OCI-LY7 (cell line): ENCODE measurements around the gene TMEM250. TPM values are rescaled to one million over a fixed set of nuclear protein-coding genes. Genes with fewer than 3 reads are reported as not detected.
A peak's percentile ranks its signal among the peaks of the same experiment; 100 is the strongest.

Experiments used
- BruUV-seq: library from RNA; stranded (reverse); fragments of 400-500 nt; replicated peaks from 2 replicates; lab custom pipeline; 2021; lab: Mats Ljungman, UMichigan
- CTCF ChIA-PET: fragments of 300-600 bp; sonication (Branson Sonifier 250); formaldehyde crosslinking; loops from one replicate; lab custom pipeline; 2022; ENCODE audit warnings: antibody characterized with exemption; ENCODE audit not compliant: unreplicated experiment; lab: Charles Lee
- POLR2A ChIA-PET: fragments of 300-600 bp; sonication (Branson Sonifier 250); formaldehyde crosslinking; loops from one replicate; lab custom pipeline; 2022; ENCODE audit warnings: antibody characterized with exemption; lab: Charles Lee
- DNase-seq: peaks from one replicate; pipeline ENCODE4 v3.0.0-alpha.2; 2015; ENCODE audit warnings: low spot score
- H2AFZ ChIP-seq: fragments of 200-600 bp; sonication (generic), shearing (Covaris generic); 2 replicates; pipeline ENCODE4 v1.6.1; 2014; ENCODE audit warnings: mild to moderate bottlenecking, antibody characterized with exemption, low read length, moderate library complexity
- H3K27ac ChIP-seq: fragments of 200-600 bp; sonication (generic); 2 replicates; pipeline ENCODE4 v1.5.1; 2014; ENCODE audit warnings: mixed run types, low read depth, mild to moderate bottlenecking, moderate library complexity, low read length, inconsistent platforms; ENCODE audit not compliant: poor library complexity, severe bottlenecking
- H3K36me3 ChIP-seq: fragments of 200-600 bp; sonication (generic); 2 replicates; pipeline ENCODE4 v1.6.1; 2014; ENCODE audit warnings: mild to moderate bottlenecking, antibody characterized with exemption, low read length, moderate library complexity, mixed read lengths; ENCODE audit not compliant: insufficient read depth
- H3K4me1 ChIP-seq: fragments of 200-600 bp; sonication (generic); 2 replicates; pipeline ENCODE4 v1.5.1; 2014; ENCODE audit warnings: mild to moderate bottlenecking, low read length; ENCODE audit not compliant: insufficient read depth, poor library complexity, severe bottlenecking
- H3K4me2 ChIP-seq: fragments of 200-600 bp; sonication (generic); 2 replicates; pipeline ENCODE4 v1.6.1; 2014; ENCODE audit warnings: mild to moderate bottlenecking, low read length
- H3K4me3 ChIP-seq: fragments of 200-600 bp; sonication (generic); 2 replicates; pipeline ENCODE4 v1.5.1; 2014; ENCODE audit warnings: mild to moderate bottlenecking, low read depth, low read length; ENCODE audit not compliant: poor library complexity, severe bottlenecking
- H3K79me2 ChIP-seq: fragments of 200-600 bp; sonication (generic); 2 replicates; pipeline ENCODE4 v1.6.1; 2016; ENCODE audit warnings: low read depth, mild to moderate bottlenecking, low read length, moderate library complexity, mixed read lengths; ENCODE audit not compliant: insufficient read depth
- H3K9me2 ChIP-seq: fragments of 200-600 bp; sonication (generic); 2 replicates; pipeline ENCODE4 v1.6.1; 2016; ENCODE audit warnings: mild to moderate bottlenecking, low read length, mixed read lengths; ENCODE audit not compliant: insufficient read depth
- H3K9me3 ChIP-seq: fragments of 200-600 bp; sonication (generic); 2 replicates; pipeline ENCODE4 v1.6.1; 2014; ENCODE audit warnings: mild to moderate bottlenecking, mixed run types, low read length, mixed read lengths
- H4K20me1 ChIP-seq: fragments of 200-600 bp; sonication (generic); 2 replicates; pipeline ENCODE4 v1.6.1; 2014; ENCODE audit warnings: mild to moderate bottlenecking, antibody characterized with exemption, low read length, moderate library complexity, mixed read lengths; ENCODE audit not compliant: insufficient read depth
- EZH2phosphoT487 ChIP-seq: fragments of 200-600 bp; sonication (generic); IDR thresholded peaks from 2 replicates; pipeline ENCODE4 v1.6.1; 2018; ENCODE audit warnings: low read depth, borderline replicate concordance, mild to moderate bottlenecking, mixed run types, antibody characterized with exemption, low read length, moderate library complexity, mixed read lengths
- intact Hi-C: fragments of 100-400 bp; cut with micrococcal nuclease; formaldehyde crosslinking; loops from one replicate; pipeline ENCODE4 v1.10.0; 2022; ENCODE audit not compliant: unreplicated experiment
- total RNA-seq, 2 experiments: library from RNA; depleted of rRNA in 1 of 2; stranded (reverse); fragments of >200 nt in 1 of 2; shearing (Covaris generic) in 1 of 2; gene quantifications; 2 replicates each; pipeline ENCODE4 v1.2.3, GENCODE V29; 2014 to 2022
- TF ChIP-seq, protein P1 (sequence below): fragments of 200-600 bp; sonication (generic); conservative IDR thresholded peaks from 2 replicates; pipeline ENCODE4 v1.5.1; 2014; ENCODE audit warnings: mild to moderate bottlenecking, antibody characterized with exemption, low read length, moderate library complexity, mixed read lengths

The TMEM250 gene
- total RNA-seq, 2 experiments from 2014 or later, result 51.0 to 53.8 TPM

GRCh38 chr9:136120438-136120844 is 1.8 kb upstream of the TMEM250 start:
- Histone ChIP-seq H3K4me1 (peaks cover 17% of the 10 kb centered on the region), H3K4me3 (no peak overlapping the region), H3K36me3 (peaks cover 12% of the 10 kb centered on the region), H3K27ac (no peak overlapping the region), H2AFZ (no peak overlapping the region), H3K4me2 (peak overlapping the region; percentile 77; the same call in 1 of the 2 replicates), H3K9me2 (no peaks in the 10 kb centered on the region), H3K79me2 (peaks cover 18% of the 10 kb centered on the region; the same call in 1 of the 2 replicates), H4K20me1 (no peaks in the 10 kb centered on the region), H3K9me3 (no peaks in the 10 kb centered on the region)
- intact Hi-C loops, result loop anchor here (5.0 kb wide), 2 partner anchors 258 to 518 kb away; no protein-coding TSS in a partner anchor
- no peak for DNase-seq
- ChIA-PET POLR2A (no interaction called here), CTCF (no interaction called here)
- TF ChIP-seq, protein P1, sequence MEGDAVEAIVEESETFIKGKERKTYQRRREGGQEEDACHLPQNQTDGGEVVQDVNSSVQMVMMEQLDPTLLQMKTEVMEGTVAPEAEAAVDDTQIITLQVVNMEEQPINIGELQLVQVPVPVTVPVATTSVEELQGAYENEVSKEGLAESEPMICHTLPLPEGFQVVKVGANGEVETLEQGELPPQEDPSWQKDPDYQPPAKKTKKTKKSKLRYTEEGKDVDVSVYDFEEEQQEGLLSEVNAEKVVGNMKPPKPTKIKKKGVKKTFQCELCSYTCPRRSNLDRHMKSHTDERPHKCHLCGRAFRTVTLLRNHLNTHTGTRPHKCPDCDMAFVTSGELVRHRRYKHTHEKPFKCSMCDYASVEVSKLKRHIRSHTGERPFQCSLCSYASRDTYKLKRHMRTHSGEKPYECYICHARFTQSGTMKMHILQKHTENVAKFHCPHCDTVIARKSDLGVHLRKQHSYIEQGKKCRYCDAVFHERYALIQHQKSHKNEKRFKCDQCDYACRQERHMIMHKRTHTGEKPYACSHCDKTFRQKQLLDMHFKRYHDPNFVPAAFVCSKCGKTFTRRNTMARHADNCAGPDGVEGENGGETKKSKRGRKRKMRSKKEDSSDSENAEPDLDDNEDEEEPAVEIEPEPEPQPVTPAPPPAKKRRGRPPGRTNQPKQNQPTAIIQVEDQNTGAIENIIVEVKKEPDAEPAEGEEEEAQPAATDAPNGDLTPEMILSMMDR, result no peak
- TF ChIP-seq EZH2phosphoT487, result no peak
- no TSS peak for BruUV-seq

- ChIA-PET POLR2A (no interaction called here), CTCF (no interaction called here)
- BruUV-seq, result no TSS peak
- Histone ChIP-seq H3K36me3 (peaks cover 17% of the 10 kb centered on the region), H3K27ac (peak overlapping the region; percentile 57), H3K9me2 (no peaks in the 10 kb centered on the region), H3K79me2 (peaks cover 18% of the 10 kb centered on the region; the same call in 1 of the 2 replicates), H4K20me1 (no peaks in the 10 kb centered on the region), H3K4me3 (peak overlapping the region; percentile 80), H2AFZ (no peak overlapping the region), H3K9me3 (no peaks in the 10 kb centered on the region), H3K4me2 (peak overlapping the region; percentile 77), H3K4me1 (peaks cover 17% of the 10 kb centered on the region)
- TF ChIP-seq, protein P1, result no peak
- no peak for TF ChIP-seq EZH2phosphoT487
- intact Hi-C loops, result loop anchor here (2.0 to 5.0 kb wide), 4 partner anchors 31 to 518 kb away; partner anchors contain the start of gene UBAC1
- DNase-seq, result no peak
Measured at GRCh38 chr9:136119883-136120393, 1.3 kb upstream of the TMEM250 start.
